HG03520 (cell line): Measurements from ENCODE around the gene SAMD5.

Source experiments
- ATAC-seq: cut with Tn5 transposase; IDR thresholded peaks from one replicate; pipeline ENCODE4 v1.9.1; 2021; ENCODE audit warnings: mild to moderate bottlenecking, moderate library complexity; ENCODE audit not compliant: unreplicated experiment

Gene SAMD5

DNA sequence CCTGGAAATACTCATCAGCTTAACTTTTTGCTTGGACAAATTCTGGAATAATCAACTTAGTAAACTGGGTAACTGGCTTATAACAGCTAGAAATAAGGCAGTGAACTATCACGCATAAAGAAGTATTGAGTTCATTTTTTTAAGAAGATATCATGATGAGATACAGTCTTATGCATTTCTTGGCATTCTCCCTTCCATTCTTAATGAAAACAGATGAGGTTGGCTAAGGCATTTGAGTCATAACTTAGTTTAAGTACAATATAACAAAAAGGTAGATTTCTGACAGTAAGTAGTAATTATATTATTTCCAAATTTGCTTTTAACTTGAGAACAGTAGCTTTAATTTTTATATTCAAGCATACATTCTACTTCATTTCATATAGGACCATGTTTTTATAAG is 56.1 kb downstream of the SAMD5 start:
- ATAC-seq = no peak

DNA sequence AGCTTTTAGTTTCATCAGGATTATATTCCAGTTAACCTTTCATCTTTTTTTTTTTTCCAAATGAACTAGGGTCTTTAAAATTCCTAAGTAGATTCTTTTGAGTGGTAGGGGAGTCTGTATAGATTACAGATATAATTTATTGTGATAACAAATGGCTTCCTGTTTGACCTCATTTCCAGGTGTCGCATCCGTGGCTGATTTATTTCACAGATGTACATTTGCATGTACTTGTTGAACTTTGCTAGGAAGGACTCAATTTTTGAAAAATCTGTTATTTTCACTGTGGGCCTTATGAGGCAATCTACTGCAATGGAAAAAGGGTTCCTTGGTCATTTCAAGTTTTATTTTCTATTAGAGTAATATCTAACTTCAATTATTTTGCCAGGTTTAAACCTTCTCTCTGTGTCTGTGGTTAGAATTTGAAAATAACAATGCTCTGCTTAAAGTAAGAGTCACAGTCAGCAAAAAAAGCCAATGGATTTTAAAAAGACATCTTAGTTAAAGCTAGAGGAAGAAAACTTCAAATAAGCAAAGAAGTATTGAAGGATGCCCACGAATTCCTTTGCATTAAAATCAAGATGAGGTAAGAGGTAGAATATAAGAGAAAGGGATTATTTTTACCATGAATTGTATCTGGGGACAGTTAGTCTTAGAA is 57.9 kb downstream of the SAMD5 start:
- no peak for ATAC-seq

GRCh38 chr6:147567141-147567805 is 58.8 kb downstream of the SAMD5 start:
- no peak for ATAC-seq

DNA sequence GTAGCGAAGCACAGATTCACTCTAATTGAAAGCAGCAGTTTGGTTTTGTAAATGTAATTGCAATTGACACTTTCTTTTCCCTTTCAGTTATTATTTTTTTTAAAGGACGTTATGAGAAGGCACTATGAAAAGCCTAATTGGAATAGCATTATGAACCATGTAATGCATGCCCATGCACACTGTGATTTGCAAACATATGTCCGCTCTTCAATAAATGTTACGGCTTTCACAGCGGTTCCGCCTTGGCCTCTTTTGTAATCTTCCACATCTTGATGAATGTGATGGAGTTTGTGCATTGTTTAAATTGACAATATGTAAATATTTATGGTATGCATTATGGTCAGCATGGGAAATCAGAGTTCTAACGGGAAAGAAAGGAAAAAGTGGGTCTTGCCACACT is 61.3 kb downstream of the SAMD5 start:
- ATAC-seq = no peak

DNA sequence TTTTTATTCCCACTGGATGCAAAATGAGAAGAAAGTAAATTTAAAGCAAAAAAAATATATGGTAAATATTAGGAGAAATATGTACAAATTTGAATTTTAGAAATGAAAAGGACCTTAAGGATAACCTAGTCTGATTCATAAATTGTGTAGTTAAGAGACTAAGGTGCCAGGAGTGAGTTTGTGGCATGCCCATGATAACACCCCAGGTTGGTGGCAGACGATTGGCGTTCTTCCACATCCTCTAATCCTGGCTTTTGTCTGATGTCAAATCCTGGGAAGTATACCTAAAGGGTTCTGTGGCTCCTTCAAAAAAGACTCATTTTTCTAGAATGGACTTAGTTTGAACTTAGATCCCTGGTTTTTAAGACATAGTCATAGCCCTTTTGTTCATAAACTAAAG is 62.2 kb downstream of the SAMD5 start:
- ATAC-seq = no peak

- no peak for ATAC-seq
Measured at GRCh38 chr6:147577488-147577887, 69.0 kb downstream of the SAMD5 start.

GRCh38 chr6:147578159-147578558 is 69.7 kb downstream of the SAMD5 start:
- no peak for ATAC-seq

DNA sequence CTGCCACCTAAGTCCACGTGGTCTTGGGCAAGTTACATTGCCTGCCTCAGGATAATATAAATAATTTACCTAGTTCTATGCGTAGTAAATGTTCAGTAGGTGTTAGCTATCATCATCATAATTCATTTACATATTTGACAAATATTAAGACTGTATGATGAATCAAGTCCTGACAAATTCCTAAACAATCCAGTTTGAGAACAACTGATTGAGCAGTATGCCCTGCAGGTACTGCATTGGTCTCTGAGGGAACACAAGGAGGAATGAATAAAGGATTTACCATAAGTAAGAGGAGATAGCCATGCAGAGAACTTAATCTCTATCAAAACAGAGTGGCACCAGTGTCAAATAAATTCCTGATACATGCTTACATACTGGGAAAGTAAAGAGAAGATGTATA is 70.4 kb downstream of the SAMD5 start:
- no peak for ATAC-seq

DNA sequence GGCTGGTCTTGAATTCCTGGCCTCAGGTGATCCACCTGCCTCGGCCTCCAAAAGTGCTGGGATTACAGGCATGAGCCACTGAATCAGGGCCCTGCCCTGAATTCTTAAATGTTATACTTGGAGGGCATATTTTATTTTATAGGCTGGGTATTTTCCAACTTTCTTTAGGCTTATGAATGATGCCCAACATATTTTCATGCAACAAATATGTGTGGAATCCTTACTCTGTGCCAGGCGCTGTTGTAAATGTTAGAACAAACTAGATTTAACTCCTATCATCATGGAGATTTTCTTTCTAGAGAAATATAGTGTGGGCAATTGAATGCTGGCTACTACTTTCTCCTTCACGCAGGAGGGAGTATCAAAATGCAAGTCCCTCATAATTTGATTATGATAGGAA is 71.2 kb downstream of the SAMD5 start:
- no peak for ATAC-seq

DNA sequence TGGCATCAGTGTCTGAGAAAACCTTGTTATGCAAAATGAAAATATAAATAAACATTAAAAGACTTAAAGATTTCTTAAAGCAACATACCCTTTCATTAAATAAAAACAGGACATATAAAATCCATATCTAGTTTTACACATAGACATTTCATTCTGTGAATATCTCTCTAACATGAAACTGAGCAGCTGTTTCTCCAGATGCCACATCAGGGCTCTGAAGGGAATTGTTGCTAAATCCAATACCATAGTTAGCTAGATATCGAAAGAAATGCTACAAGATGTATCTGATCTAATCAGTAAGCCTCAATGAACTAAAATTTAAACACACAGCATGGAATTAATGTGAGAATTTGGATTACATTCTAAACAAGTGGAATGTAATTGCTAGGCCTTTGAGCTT is 74.5 kb downstream of the SAMD5 start:
- no peak for ATAC-seq

GRCh38 chr6:147585256-147585655 is 76.8 kb downstream of the SAMD5 start:
- ATAC-seq = no peak

DNA sequence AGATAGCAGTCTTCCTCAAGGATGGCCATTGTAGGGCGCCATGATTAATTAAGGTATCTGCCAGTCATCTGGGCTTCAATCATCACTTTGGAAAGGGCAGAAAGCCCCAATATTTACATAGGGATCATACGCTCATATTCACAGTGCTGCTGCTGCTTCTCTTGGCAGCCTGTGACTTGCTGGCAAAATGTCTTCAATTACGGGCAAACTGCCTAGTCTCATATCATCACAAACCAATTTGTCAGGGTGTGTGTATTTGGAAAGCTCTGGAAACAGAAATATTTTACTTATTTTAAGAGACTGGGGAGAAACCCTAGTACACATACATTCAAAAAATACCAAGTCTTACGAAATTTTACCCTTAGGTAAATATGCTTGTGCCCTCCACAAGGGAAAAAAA is 77.6 kb downstream of the SAMD5 start:
- ATAC-seq = no peak

DNA sequence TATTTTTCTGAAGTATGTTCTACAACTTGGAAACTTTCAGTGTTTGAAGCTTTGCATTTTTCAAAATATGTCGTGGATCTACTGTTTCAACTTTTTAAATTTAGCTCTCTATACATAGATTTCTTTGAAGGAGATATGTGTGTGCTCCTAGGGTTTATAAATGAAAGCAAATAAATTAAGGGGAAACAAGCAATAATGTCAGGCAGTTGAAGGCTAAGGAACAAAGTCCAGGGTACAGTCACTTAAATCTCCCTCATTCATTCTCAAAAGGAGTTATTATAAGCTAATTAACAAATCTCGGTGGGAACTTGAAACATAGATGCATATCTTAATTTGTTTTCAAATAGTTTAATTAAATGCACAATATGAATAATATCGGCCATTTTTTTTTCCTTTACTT is 79.4 kb downstream of the SAMD5 start:
- ATAC-seq = no peak

DNA sequence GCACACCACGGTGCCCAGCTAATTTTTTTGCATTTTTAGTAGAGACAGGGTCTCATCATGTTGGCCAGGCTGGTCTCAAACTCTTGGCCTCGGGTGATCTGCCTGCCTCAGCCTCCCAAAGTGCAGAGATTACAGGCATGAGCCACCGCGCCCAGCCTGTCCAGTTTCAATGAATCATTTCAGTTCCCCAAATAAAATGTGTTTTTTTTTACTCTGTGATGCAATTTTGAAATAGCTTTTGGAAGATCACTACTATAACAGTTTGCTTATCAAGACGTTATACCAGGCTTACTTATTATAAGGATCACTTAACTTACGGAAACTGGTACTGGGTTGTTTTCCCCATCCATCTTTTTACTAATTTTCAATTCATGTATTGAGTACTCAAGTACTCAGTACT is 80.0 kb downstream of the SAMD5 start:
- no peak for ATAC-seq

DNA sequence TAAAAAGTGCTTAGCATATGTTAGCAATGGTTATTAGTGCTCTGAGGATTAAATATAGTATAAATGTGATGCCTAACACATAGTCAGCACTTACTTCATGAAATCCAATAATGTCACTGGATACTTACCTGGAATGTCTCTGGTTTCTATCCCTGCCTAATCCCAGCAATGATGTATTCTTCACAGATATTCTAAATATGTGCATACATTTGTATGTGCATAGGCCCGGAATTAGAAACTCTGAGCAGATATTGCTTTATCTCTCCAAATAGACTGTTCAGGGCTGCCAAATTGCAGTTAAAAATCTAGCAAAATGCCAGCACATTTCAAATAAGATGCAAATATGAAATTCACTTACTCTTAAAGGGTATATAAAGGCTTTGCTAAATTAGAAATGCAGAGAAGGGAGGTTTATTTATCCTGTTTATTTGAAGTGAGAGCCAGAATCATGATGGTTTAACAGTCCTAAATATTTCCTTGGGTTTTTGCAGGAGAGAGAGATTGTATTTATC is 81.3 kb downstream of the SAMD5 start:
- ATAC-seq = no peak

- ATAC-seq = no peak
Measured at GRCh38 chr6:147595961-147596360, 87.5 kb downstream of the SAMD5 start.

- ATAC-seq = no peak
Measured at GRCh38 chr6:147603392-147604081, 95.0 kb downstream of the SAMD5 start.

DNA sequence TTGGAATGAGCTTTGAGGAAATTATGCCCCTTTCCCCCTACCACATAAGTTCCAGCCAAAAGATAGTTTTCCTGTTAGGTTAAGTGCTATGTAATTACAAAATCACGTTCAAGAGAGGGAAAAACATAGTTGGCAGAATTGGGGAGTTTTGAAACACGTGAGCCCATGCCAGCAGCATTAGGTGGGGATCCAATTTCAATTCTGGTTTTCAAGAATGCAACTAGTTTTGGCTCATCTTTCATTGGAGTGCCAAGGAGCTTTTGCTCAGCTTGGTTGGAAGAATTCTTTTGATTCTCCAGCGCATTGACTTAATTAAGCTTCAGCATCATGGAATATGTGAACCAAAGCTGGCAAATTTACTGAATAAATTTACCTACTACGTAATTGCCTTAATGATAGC is 95.9 kb downstream of the SAMD5 start:
- no peak for ATAC-seq

- no peak for ATAC-seq
Measured at GRCh38 chr6:147611992-147612391, 103.5 kb downstream of the SAMD5 start.

- no peak for ATAC-seq
Measured at GRCh38 chr6:147614501-147614900, 106.0 kb downstream of the SAMD5 start.

DNA sequence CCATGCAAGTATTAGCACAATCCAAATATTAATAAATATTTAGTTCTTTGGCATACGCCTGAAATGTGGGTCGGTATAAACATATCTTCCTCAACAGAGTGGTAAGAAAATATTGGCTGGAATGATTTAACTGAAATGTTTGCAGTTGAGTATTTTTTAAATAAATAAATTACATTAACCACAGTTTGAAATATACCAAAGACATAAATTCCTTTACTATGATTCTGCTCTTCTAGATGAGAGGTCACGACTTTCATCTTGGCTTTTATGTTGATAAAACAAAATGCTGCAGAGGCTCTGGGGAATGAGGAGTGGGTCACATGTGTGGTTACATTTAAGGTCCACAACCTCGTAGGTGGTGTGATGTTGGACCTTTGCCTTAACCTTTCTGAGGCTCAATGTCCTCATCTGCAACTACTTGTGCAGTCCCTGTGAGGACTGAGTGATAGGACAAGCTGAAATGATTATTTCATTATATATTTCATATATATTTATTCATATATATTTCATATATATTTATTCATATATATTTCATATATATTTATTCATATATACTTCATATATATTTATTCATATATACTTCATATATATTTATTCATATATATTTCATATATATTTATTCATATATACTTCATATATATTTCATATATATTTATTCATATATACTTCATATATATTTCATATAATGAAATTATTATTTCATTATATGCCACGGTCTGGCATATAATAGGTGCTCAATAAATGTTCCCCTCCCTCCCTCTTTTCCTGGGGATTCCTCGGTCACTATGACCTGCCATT is 107.4 kb downstream of the SAMD5 start:
- no peak for ATAC-seq
